GM12891 (cell line): ENCODE measurements around the gene USP12.

ENCODE experiments used
- DNase-seq: peaks from one replicate; pipeline ENCODE4 v3.0.0; 2011; ENCODE audit warnings: low spot score; ENCODE audit not compliant: insufficient read length
- FAIRE-seq: peaks from 2 replicates; lab custom pipeline; 2011; peaks lifted over from hg19 to GRCh38; lab: Jason Lieb, UNC
- PAX5 ChIP-seq: IDR thresholded peaks from 2 replicates; pipeline ENCODE4 v1.6.1; 2011; ENCODE audit warnings: low read length, moderate library complexity, mild to moderate bottlenecking; ENCODE audit not compliant: insufficient read depth, severe bottlenecking
- POLR2A ChIP-seq: IDR thresholded peaks from 2 replicates; pipeline ENCODE4 v1.6.1; 2011; ENCODE audit warnings: low read depth, low read length, control low read depth
- POLR2AphosphoS5 ChIP-seq: IDR thresholded peaks from 2 replicates; pipeline ENCODE4 v1.6.1; 2011; ENCODE audit warnings: low read depth, low read length, control low read depth
- POU2F2 ChIP-seq: IDR thresholded peaks from 2 replicates; pipeline ENCODE4 v1.6.1; 2011; ENCODE audit warnings: low read depth, mild to moderate bottlenecking, control low read depth, low read length, moderate library complexity
- SPI1 ChIP-seq: IDR thresholded peaks from 2 replicates; pipeline ENCODE4 v1.6.1; 2011; ENCODE audit warnings: low read depth, low read length, control low read depth
- TAF1 ChIP-seq: IDR thresholded peaks from 2 replicates; pipeline ENCODE4 v1.6.1; 2011; ENCODE audit warnings: low read depth, low read length, control low read depth

The USP12 gene

GRCh38 chr13:27170516-27171243 is 931 bp downstream of the USP12 start:
- FAIRE-seq: peak; percentile 31
- DNase-seq: peak; percentile 13
- TF ChIP-seq TAF1 (peak; percentile 40; the same call in 1 of the 2 replicates), POLR2AphosphoS5 (no peak)

- peak; percentile 75 for FAIRE-seq
- peak; percentile 12 for DNase-seq
- TF ChIP-seq POLR2AphosphoS5: no peak
- no peak for TF ChIP-seq TAF1
- no peak for TF ChIP-seq POLR2A
- no peak for TF ChIP-seq POU2F2
- TF ChIP-seq PAX5: no peak
- no peak for TF ChIP-seq SPI1
Measured at GRCh38 chr13:27170221-27170515, 1.4 kb downstream of the USP12 start.

- FAIRE-seq: peak; percentile 9
- no peak for DNase-seq
- TF ChIP-seq TAF1 (no peak), SPI1 (no peak), POU2F2 (no peak), POLR2AphosphoS5 (no peak), PAX5 (no peak), POLR2A (no peak)
Measured at GRCh38 chr13:27168906-27169657, 2.5 kb downstream of the USP12 start.

- FAIRE-seq (no peak), DNase-seq (no peak)
- no peak for TF ChIP-seq POLR2A
Measured at GRCh38 chr13:27168086-27168485, 3.5 kb downstream of the USP12 start.

GRCh38 chr13:27166313-27166712 is 5.3 kb downstream of the USP12 start:
- FAIRE-seq: no peak
- no peak for TF ChIP-seq POLR2AphosphoS5
- TF ChIP-seq TAF1: no peak
- DNase-seq: no peak

- DNase-seq: no peak
- peak; percentile 47 for FAIRE-seq
- TF ChIP-seq POU2F2 (no peak), SPI1 (no peak), POLR2A (no peak), PAX5 (no peak), TAF1 (no peak), POLR2AphosphoS5 (no peak)
Measured at GRCh38 chr13:27161980-27162379, 9.6 kb downstream of the USP12 start.

- no peak for DNase-seq
- TF ChIP-seq TAF1 (no peak), SPI1 (no peak), PAX5 (no peak), POLR2AphosphoS5 (no peak), POU2F2 (no peak), POLR2A (no peak)
Measured at GRCh38 chr13:27161423-27161822, 10.2 kb downstream of the USP12 start.

GRCh38 chr13:27160657-27161295 is 10.8 kb downstream of the USP12 start:
- TF ChIP-seq POLR2AphosphoS5 (no peak), TAF1 (no peak), SPI1 (no peak)
- FAIRE-seq: peak; percentile 59
- no peak for DNase-seq

More at GRCh38 chr13:27161423-27161822, 10.2 kb downstream of the USP12 start:
- FAIRE-seq: no peak

- DNase-seq (no peak), FAIRE-seq (no peak)
- TF ChIP-seq POLR2AphosphoS5 (no peak), POU2F2 (no peak), SPI1 (no peak), PAX5 (no peak), POLR2A (no peak), TAF1 (no peak)
Measured at GRCh38 chr13:27159806-27160563, 11.6 kb downstream of the USP12 start.

GRCh38 chr13:27158335-27158734 is 13.3 kb downstream of the USP12 start:
- peak; percentile 50 for FAIRE-seq
- DNase-seq: no peak
- TF ChIP-seq POLR2A (no peak), PAX5 (no peak), POU2F2 (no peak), POLR2AphosphoS5 (no peak), TAF1 (no peak), SPI1 (no peak)
